Neural progenitor cell (in vitro differentiated cells): ENCODE data around the gene FAM3C.

Source experiments
- EZH2 ChIP-seq: fragments of 200-600 bp; sonication (generic); IDR thresholded peaks from 2 replicates; pipeline ENCODE4 v1.6.1; 2017; ENCODE audit warnings: antibody characterized with exemption, mild to moderate bottlenecking, moderate library complexity
- EZH2phosphoT487 ChIP-seq: fragments of 200-600 bp; sonication (generic); IDR thresholded peaks from 2 replicates; pipeline ENCODE4 v1.6.1; 2017; ENCODE audit warnings: antibody characterized with exemption
- TF ChIP-seq, protein P1 (sequence below): fragments of 200-600 bp; sonication (generic); IDR thresholded peaks from 2 replicates; pipeline ENCODE4 v1.5.1; 2017; ENCODE audit warnings: antibody characterized with exemption, mild to moderate bottlenecking

DNA sequence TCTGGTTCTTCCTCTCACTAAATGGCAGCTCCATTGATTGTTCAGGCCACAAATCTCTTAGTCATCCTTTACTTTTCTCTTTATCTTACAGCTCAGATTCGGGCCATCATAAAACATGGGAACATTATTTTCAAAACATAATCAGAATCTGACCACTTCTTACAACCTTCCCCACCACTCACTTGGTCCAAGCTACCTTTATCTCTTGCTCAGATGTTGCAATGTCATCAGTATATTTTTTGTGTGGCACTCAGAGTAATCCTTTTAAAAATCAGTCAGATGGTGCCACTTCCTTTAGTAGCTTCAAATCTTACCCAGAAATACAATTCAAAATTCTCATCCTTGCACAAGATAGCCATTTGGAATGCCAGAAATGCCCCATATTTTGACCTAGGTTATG lies 34.5 kb upstream of the FAM3C start:
- TF ChIP-seq, protein P1, sequence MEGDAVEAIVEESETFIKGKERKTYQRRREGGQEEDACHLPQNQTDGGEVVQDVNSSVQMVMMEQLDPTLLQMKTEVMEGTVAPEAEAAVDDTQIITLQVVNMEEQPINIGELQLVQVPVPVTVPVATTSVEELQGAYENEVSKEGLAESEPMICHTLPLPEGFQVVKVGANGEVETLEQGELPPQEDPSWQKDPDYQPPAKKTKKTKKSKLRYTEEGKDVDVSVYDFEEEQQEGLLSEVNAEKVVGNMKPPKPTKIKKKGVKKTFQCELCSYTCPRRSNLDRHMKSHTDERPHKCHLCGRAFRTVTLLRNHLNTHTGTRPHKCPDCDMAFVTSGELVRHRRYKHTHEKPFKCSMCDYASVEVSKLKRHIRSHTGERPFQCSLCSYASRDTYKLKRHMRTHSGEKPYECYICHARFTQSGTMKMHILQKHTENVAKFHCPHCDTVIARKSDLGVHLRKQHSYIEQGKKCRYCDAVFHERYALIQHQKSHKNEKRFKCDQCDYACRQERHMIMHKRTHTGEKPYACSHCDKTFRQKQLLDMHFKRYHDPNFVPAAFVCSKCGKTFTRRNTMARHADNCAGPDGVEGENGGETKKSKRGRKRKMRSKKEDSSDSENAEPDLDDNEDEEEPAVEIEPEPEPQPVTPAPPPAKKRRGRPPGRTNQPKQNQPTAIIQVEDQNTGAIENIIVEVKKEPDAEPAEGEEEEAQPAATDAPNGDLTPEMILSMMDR = no peak
- no peak for TF ChIP-seq EZH2
- no peak for TF ChIP-seq EZH2phosphoT487
